Epithelial cell of proximal tubule (primary cell): ENCODE data around the gene BMP8A. TPM values are rescaled to one million over a fixed set of nuclear protein-coding genes. Genes with fewer than 3 reads are reported as not detected.
"Not testable (repeated sequence)": the region's sequence is repeated elsewhere in the genome, so short reads cannot be mapped to it uniquely, and the experiment has no call there.

ENCODE experiments used
- DNase-seq: peaks from one replicate; pipeline ENCODE4 v3.0.0-alpha.2; 2011; ENCODE audit warnings: low read depth
- H3K4me3 ChIP-seq: 2 replicates; pipeline ENCODE4 v1.5.1; 2011; ENCODE audit warnings: low read depth, mild to moderate bottlenecking, low read length
- total RNA-seq: library from RNA; depleted of rRNA; stranded (reverse); fragments of >200 nt; gene quantifications from 2 replicates; pipeline ENCODE4 v1.2.3, GENCODE V29; 2015
- TF ChIP-seq, protein P1 (sequence below): conservative IDR thresholded peaks from 2 replicates; pipeline ENCODE4 v1.5.1; 2012; ENCODE audit warnings: low read depth, mild to moderate bottlenecking, low read length

BMP8A gene, protein sequence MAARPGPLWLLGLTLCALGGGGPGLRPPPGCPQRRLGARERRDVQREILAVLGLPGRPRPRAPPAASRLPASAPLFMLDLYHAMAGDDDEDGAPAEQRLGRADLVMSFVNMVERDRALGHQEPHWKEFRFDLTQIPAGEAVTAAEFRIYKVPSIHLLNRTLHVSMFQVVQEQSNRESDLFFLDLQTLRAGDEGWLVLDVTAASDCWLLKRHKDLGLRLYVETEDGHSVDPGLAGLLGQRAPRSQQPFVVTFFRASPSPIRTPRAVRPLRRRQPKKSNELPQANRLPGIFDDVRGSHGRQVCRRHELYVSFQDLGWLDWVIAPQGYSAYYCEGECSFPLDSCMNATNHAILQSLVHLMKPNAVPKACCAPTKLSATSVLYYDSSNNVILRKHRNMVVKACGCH
- total RNA-seq = not detected in 2 replicates

DNA sequence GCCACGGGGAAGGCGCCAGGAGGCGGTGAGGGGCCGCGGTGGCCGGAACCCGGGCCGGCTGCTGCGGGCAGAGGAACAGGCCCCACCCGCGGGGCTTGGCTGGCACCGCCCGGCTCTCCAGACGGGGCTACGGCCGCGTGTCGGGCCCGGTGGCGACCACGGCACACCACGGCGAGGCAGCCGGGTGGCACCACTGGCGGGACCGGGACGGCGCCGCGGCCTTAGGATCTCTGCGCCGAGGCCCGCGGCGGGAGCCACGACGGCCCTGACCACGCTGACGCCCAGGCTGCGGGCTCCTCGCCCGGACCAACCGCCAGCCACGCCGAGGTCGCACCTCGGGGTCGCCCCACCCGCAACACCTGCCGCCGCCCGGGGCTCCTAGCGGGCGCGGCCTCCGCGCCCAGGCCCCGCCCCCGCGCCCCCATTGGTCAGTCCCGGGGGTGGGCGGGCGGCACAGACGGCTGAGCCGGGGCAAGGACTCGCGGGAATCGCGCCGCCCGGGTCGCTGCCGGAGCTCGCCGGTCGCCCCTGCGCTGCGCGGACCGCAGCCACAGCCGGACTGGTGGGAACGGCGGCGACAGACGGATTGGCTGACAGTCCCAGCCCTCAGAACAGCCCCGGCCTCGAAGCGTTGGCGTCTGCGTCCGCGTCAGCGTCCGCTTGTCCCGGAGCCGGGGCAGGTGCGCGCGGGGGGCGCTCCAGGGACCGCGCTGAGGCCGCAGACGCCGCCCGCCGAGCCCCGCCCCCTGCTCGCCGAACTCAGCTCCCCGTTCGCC lies at the start of gene BMP8A:
Gene BMP8A, plus strand, starts transcription at position 491 of the 776 bp plus-strand sequence. CDS start 356 bp downstream, outside the sequence.
- H3K4me3 ChIP-seq = peak within 1 kb of the TSS; percentile 33
- DNase-seq = no peak
- TF ChIP-seq, protein P1, sequence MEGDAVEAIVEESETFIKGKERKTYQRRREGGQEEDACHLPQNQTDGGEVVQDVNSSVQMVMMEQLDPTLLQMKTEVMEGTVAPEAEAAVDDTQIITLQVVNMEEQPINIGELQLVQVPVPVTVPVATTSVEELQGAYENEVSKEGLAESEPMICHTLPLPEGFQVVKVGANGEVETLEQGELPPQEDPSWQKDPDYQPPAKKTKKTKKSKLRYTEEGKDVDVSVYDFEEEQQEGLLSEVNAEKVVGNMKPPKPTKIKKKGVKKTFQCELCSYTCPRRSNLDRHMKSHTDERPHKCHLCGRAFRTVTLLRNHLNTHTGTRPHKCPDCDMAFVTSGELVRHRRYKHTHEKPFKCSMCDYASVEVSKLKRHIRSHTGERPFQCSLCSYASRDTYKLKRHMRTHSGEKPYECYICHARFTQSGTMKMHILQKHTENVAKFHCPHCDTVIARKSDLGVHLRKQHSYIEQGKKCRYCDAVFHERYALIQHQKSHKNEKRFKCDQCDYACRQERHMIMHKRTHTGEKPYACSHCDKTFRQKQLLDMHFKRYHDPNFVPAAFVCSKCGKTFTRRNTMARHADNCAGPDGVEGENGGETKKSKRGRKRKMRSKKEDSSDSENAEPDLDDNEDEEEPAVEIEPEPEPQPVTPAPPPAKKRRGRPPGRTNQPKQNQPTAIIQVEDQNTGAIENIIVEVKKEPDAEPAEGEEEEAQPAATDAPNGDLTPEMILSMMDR = no peak

DNA sequence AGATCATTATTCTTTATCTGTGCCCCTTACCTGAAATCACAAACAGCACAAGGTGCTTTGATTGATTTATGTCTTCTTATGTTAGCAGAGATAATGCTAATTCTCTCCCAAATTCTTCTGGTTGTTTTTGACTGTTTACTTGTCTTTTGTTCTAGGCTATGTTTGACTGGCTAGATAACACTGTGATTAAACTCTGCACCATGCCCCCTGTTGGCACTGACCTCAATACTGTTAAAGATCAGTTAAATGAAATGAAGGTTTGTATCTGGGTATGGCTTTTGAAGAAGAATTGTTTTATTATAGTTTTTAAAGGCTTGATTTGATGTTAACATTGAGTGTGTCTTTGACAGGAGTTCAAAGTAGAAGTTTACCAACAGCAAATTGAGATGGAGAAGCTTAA lies 49.6 kb upstream of the BMP8A start:
- DNase-seq = no peak
- H3K4me3 ChIP-seq = no peak overlapping the region
- TF ChIP-seq, protein P1 = no peak

DNA sequence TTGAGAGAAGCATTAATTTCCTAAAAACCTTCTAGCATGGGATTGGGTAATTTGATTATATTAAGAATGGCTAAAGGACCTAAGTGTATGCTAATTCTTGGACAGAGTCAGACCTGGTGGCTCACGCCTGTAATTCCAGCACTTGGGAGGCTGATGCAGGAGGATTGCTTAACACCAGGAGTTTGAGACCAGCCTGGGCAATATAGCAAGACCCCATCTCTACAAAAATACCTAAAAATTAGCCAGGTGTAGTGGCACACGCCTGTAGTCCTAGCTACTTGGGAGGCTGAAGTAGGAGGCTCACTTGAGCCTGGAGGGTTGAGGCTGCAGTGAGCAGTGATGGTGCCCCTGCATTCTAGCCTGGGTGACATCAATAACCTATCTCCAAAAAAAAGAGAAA lies 45.9 kb upstream of the BMP8A start:
- no peak overlapping the region for H3K4me3 ChIP-seq
- no peak for DNase-seq
- TF ChIP-seq, protein P1 = no peak

DNA sequence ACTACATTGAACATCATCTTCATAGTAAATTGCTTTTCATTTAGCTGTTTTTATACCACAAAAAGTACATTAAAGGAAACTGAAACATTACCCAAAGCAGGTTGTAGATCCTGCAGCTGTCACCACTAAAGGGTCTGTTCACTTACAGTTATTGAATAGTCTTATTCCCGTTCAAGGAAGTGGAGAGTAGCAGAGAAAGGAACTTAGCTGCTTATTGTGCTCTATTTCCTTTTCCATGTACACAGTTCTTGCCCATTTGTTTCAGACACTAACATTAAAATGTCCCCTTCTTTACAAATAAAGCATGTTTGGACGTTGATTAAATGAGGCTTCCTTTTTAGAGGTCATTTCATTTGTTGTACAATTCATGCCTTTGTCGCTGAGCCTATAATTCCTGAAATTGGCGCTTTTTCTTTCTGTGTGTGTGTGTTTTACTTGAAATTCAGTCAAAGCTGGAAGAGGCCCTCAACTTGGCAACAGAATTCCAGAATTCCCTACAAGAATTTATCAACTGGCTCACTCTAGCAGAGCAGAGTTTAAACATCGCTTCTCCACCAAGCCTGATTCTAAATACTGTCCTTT lies 44.4 kb upstream of the BMP8A start:
- TF ChIP-seq, protein P1 = no peak
- no peak for DNase-seq
- no peak overlapping the region for H3K4me3 ChIP-seq

DNA sequence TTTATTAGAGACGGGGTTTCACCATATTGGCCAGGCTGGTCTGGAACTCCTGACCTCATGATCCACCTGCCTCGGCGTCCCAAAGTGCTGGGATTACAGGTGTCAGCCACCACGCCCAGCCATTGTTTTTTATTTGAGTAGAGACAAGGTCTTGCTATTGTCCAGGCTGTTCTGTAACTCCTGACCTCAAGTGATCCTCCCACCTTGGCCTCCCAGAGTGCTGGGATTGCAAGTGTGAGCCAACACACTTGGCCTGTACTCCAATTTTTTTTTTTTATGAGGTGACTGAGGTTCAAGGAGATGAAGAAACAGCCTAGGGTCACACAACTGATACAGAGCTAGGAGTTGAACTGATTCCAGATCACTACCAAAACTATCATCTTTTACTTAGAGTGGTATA lies 41.4 kb upstream of the BMP8A start:
- DNase-seq, H3K4me3 ChIP-seq: not testable (repeated sequence)

DNA sequence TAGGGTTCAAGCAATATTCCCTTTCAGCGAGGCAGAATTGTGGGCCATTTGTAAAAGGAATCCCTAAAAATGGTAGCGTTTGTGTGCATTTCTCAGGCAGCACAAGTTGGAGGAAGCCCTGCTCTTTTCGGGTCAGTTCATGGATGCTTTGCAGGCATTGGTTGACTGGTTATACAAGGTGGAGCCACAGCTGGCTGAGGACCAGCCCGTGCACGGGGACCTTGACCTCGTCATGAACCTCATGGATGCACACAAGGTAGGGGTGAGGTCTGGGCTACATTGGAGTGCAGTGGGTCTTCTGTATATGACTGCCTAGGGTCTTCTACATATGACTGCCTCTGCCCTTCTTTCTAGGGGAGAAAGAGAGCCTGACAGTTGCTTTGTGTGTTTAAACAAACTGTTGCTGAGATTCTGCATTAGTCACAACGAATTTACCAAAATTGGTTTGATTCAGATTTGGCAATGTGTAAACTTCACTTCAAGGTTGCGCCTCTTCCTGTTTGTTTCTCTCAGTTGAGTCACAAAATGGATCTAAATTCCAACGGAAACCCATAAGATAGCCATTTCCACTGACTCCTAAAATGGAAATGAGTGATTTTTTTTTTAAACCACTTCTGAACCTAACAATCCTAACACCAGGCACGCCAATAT lies 40.4 kb upstream of the BMP8A start:
- no peak for DNase-seq
- H3K4me3 ChIP-seq = no peak overlapping the region
- TF ChIP-seq, protein P1 = no peak

DNA sequence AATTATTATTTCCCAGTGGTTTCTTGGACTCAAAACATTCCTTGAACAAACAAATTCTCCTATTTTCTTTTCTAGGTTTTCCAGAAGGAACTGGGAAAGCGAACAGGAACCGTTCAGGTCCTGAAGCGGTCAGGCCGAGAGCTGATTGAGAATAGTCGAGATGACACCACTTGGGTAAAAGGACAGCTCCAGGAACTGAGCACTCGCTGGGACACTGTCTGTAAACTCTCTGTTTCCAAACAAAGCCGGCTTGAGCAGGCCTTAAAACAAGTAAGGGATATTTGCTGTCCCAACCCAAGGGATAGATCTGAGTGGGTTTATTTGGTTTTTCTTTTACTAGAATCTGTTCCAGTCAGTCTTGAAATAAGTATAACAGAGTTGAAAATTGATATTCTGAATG lies 39.4 kb upstream of the BMP8A start:
- TF ChIP-seq, protein P1 = no peak
- H3K4me3 ChIP-seq = no peak overlapping the region
- no peak for DNase-seq
